Limb (tissue), 2 donors: ENCODE data around the gene ST6GALNAC2.
A peak's percentile ranks its signal among the peaks of the same experiment; 100 is the strongest.
"Not testable (repeated sequence)": the region's sequence is repeated elsewhere in the genome, so short reads cannot be mapped to it uniquely, and the experiment has no call there.

Source experiments
- DNase-seq, 2 donors: peaks; one replicate each; pipeline ENCODE4 v3.0.0-alpha.2; 2016; ENCODE audit errors: extremely low spot score in 2 of 2

The ST6GALNAC2 gene

GRCh38 chr17:76585649-76586593 is at the start of gene ST6GALNAC2:
Gene ST6GALNAC2 (minus strand): TSS chr17:76585860. CDS start chr17:76585808, 52 bp downstream.
- peak in 1 of 2 donors; percentile 66 for DNase-seq

- no peak for DNase-seq
These were observed 49.4 kb upstream of the ST6GALNAC2 start for GRCh38 chr17:76635039-76635438.

GRCh38 chr17:76633628-76634328 is 48.1 kb upstream of the ST6GALNAC2 start:
- DNase-seq, result no peak

GRCh38 chr17:76631821-76632565 is 46.3 kb upstream of the ST6GALNAC2 start:
- DNase-seq, result no peak

- no peak for DNase-seq
These were observed 44.5 kb upstream of the ST6GALNAC2 start for GRCh38 chr17:76630151-76630550.

- no peak for DNase-seq
These were observed 41.9 kb upstream of the ST6GALNAC2 start for GRCh38 chr17:76627510-76627909.

- no peak for DNase-seq
These were observed 40.8 kb upstream of the ST6GALNAC2 start for GRCh38 chr17:76626442-76626841.

- no peak for DNase-seq
These were observed 39.8 kb upstream of the ST6GALNAC2 start for GRCh38 chr17:76625496-76625895.

GRCh38 chr17:76623271-76624146 is 37.8 kb upstream of the ST6GALNAC2 start:
- peak; percentile 41 to 85 for DNase-seq

- DNase-seq, result no peak
These were observed 32.2 kb upstream of the ST6GALNAC2 start for GRCh38 chr17:76617838-76618237.

GRCh38 chr17:76614912-76615617 is 29.4 kb upstream of the ST6GALNAC2 start:
- no peak for DNase-seq

- DNase-seq, result not testable (repeated sequence)
These were observed 28.6 kb upstream of the ST6GALNAC2 start for GRCh38 chr17:76614064-76614759.

GRCh38 chr17:76612977-76613851 is 27.6 kb upstream of the ST6GALNAC2 start:
- no peak for DNase-seq

- no peak for DNase-seq
These were observed 26.8 kb upstream of the ST6GALNAC2 start for GRCh38 chr17:76612465-76612864.

GRCh38 chr17:76611758-76612157 is 26.1 kb upstream of the ST6GALNAC2 start:
- no peak for DNase-seq

- DNase-seq, result not testable (repeated sequence)
These were observed 25.6 kb upstream of the ST6GALNAC2 start for GRCh38 chr17:76611080-76611749.

GRCh38 chr17:76606685-76607084 is 21.0 kb upstream of the ST6GALNAC2 start:
- not testable (repeated sequence) for DNase-seq

GRCh38 chr17:76601065-76601464 is 15.4 kb upstream of the ST6GALNAC2 start:
- DNase-seq, result no peak
